ENCODE data around the gene ARTN.

- TF ChIP-seq CTCF (IDR thresholded peaks at IDR 0.05) (no peak), POLR2A (IDR thresholded peaks at IDR 0.05) (no peak)
These were observed at the start of gene ARTN for GRCh38 chr1:43933386-43934100.

All from uterus (tissue), 2 donors.